HepG2 (cell line): ENCODE measurements around the gene MRPL14. TPM values are rescaled to one million over a fixed set of nuclear protein-coding genes. Genes with fewer than 3 reads are reported as not detected.

Experiments
- ATAC-seq: fragments of 200-7000 bp; cut with Tn5 transposase; 3 replicates; pipeline ENCODE4 v1.9.1; 2020; ENCODE audit warnings: mild to moderate bottlenecking, moderate library complexity
- BruUV-seq: library from RNA; stranded (reverse); fragments of 400-500 nt; replicated peaks from 2 replicates; lab custom pipeline; 2021; lab: Mats Ljungman, UMichigan
- CTCF ChIA-PET: fragments of 300-600 bp; formaldehyde crosslinking; extraction: SDS; loops from one replicate; lab custom pipeline; 2021; ENCODE audit warnings: low total read pairs, inconsistent platforms, low intra/inter-chr PET ratio; lab: Yijun Ruan, JAX
- POLR2A ChIA-PET: fragments of 350-600 bp; sonication (Branson Sonifier 250); formaldehyde crosslinking; loops from one replicate; lab custom pipeline; 2020; ENCODE audit warnings: antibody characterized with exemption, inconsistent platforms; lab: Yijun Ruan, JAX
- DNase-seq: peaks from one replicate; pipeline ENCODE4 v3.0.0-alpha.2; 2015; ENCODE audit warnings: low spot score
- FAIRE-seq: peaks from 3 replicates; lab custom pipeline; 2011; peaks lifted over from hg19 to GRCh38; lab: Jason Lieb, UNC
- H2AFZ ChIP-seq: one replicate; pipeline ENCODE4 v1.6.1; 2011; ENCODE audit warnings: low read length, inconsistent platforms
- H3K27ac ChIP-seq: fragments of 300-600 bp; 3 replicates; pipeline ENCODE4 v1.8.0; 2011; ENCODE audit warnings: mixed run types, mild to moderate bottlenecking, mixed read lengths, low read length, inconsistent platforms; ENCODE audit not compliant: insufficient read depth; ENCODE audit errors: extremely low read length
- H3K27me3 ChIP-seq, 2 experiments: fragments of 200-600 bp in 1 of 2; 2 replicates in 1 of 2; 3 replicates in 1 of 2; pipeline versions ENCODE4 v1.6.0 to v1.8.0; 2011; ENCODE audit warnings: low read length in 2 of 2, mild to moderate bottlenecking in 2 of 2, moderate library complexity in 2 of 2, inconsistent platforms in 1 of 2; ENCODE audit not compliant: insufficient read depth in 2 of 2, control insufficient read depth in 1 of 2
- H3K36me3 ChIP-seq, 2 experiments: fragments of 200-600 bp in 1 of 2; replicated peaks in 1 of 2; 2 replicates in 1 of 2; 3 replicates in 1 of 2; pipeline versions ENCODE4 v1.5.1 to v1.8.0; 2011; ENCODE audit warnings: low read length in 2 of 2, inconsistent platforms in 1 of 2; ENCODE audit not compliant: insufficient read depth in 2 of 2, control insufficient read depth in 1 of 2
- H3K4me1 ChIP-seq: 2 replicates; pipeline ENCODE4 v1.5.1; 2012; ENCODE audit warnings: low read length, inconsistent platforms; ENCODE audit not compliant: insufficient read depth
- H3K4me2 ChIP-seq: 2 replicates; pipeline ENCODE4 v1.6.0; 2011; ENCODE audit warnings: low read depth, low read length, inconsistent platforms
- H3K4me3 ChIP-seq, 3 experiments: fragments of 200-600 bp in 1 of 3; sonication (generic), shearing (Covaris generic) in 1 of 3; replicated peaks in 1 of 3; 2 replicates each; pipeline ENCODE4 v1.5.1; 2011 to 2016; ENCODE audit warnings: low read length in 3 of 3, inconsistent platforms in 2 of 3, low read depth in 2 of 3, mild to moderate bottlenecking in 2 of 3, control low read depth in 1 of 3, mixed read lengths in 1 of 3; ENCODE audit not compliant: insufficient read depth in 1 of 3
- H3K79me2 ChIP-seq: one replicate; pipeline ENCODE4 v1.6.1; 2011; ENCODE audit warnings: low read length, inconsistent platforms; ENCODE audit not compliant: insufficient read depth
- H3K9ac ChIP-seq: 2 replicates; pipeline ENCODE4 v1.6.0; 2011; ENCODE audit warnings: mild to moderate bottlenecking, low read depth, low read length, inconsistent platforms; ENCODE audit not compliant: insufficient read depth
- H3K9me3 ChIP-seq: 2 replicates; pipeline ENCODE4 v1.5.1; 2012; ENCODE audit warnings: mild to moderate bottlenecking, low read length
- H4K20me1 ChIP-seq: 2 replicates; pipeline ENCODE4 v1.6.0; 2011; ENCODE audit warnings: inconsistent platforms, mild to moderate bottlenecking, low read length, moderate library complexity; ENCODE audit not compliant: insufficient read depth
- MEIS1 ChIP-seq: sonication (generic); formaldehyde crosslinking; IDR thresholded peaks from 2 replicates; pipeline ENCODE4 v1.9.0; 2021; ENCODE audit warnings: mild to moderate bottlenecking, missing genetic modification reagents, moderate library complexity, borderline replicate concordance
- PAXIP1 ChIP-seq: sonication (generic); formaldehyde crosslinking; conservative IDR thresholded peaks from 2 replicates; pipeline ENCODE4 v1.4.0; 2020; ENCODE audit warnings: mild to moderate bottlenecking, missing genetic modification reagents, moderate library complexity
- ZNF747 ChIP-seq: sonication (generic); formaldehyde crosslinking; IDR thresholded peaks from 2 replicates; pipeline ENCODE4 v1.8.1; 2023; ENCODE audit warnings: missing genetic modification reagents, mild to moderate bottlenecking, borderline replicate concordance
- ZNF83 ChIP-seq: sonication (generic); formaldehyde crosslinking; IDR thresholded peaks from 2 replicates; pipeline ENCODE4 v1.4.0; 2020; ENCODE audit warnings: missing genetic modification reagents, mild to moderate bottlenecking, borderline replicate concordance
- WGBS: methylation state at CpG from one replicate; pipeline ENCODE4 v1.1.6; 2017; ENCODE audit warnings: low lambda C conversion rate; 5-methylcytosine and 5-hydroxymethylcytosine counted together
- in situ Hi-C: cut with HindIII; loops from 2 replicates; pipeline ENCODE4 v1.10.0; 2017; ENCODE audit warnings: low pct_unique_long_range_greater_than_20kb; ENCODE audit not compliant: extremely low pct_ligation_motif_present
- intact Hi-C: fragments of 100-400 bp; cut with micrococcal nuclease; formaldehyde crosslinking; loops from one replicate; pipeline ENCODE4 v1.10.0; 2022; ENCODE audit not compliant: unreplicated experiment
- polyA plus RNA-seq, 8 experiments: library from polyadenylated mRNA; depleted of rRNA in 3 of 8; stranded (reverse) in 7 of 8; unstranded in 1 of 8; fragments of >200 nt; fragmentation: Illumina TruSeq in 4 of 8; extraction: Trizol in 4 of 8; gene quantifications; 2 replicates each; pipeline versions ENCODE4 v1.2.1 to v1.2.3, GENCODE V29; 2011 to 2016; ENCODE audit warnings: low read depth in 4 of 8, missing spikeins in 1 of 8, mixed read lengths in 1 of 8; ENCODE audit not compliant: insufficient read depth in 1 of 8
- total RNA-seq, 5 experiments: library from RNA; depleted of rRNA; stranded (reverse); fragments of >200 nt; fragmentation: Illumina TruSeq; extraction: Trizol; gene quantifications; 2 replicates each; pipeline ENCODE4 v1.2.3, GENCODE V29; 2016; ENCODE audit warnings: low read depth in 1 of 5

Gene MRPL14
- total and polyA plus RNA-seq, 2 of the 13 experiments (the other 11 are each of a cell fraction or from before 2014, with no cell fraction given): 157 to 178 TPM

GRCh38 chr6:44119704-44120262 lies 7.5 kb downstream of the MRPL14 start:
- H3K36me3 ChIP-seq: peaks cover 7 to 29% of the 10 kb centered on the region in 2 experiments
- ATAC-seq: peak; percentile 17; the same call in 1 of the 3 replicates
- peaks cover 100% of the 10 kb centered on the region for H3K4me1 ChIP-seq
- 0 out of 2 replicates have a peak overlapping the region, but pooled peaks have one; percentile 3 for H3K9ac ChIP-seq
- H4K20me1 ChIP-seq: peaks cover 76% of the 10 kb centered on the region
- ChIA-PET CTCF (interaction anchor here (1.1 kb wide), 1 partner anchor 32 kb away, joined by 3 read pairs; no protein-coding TSS in a partner anchor), POLR2A (no interaction called here)
- no peaks in the 10 kb centered on the region for H3K9me3 ChIP-seq
- H3K4me3 ChIP-seq: no peak overlapping the region
- in situ Hi-C loops (no loop called here), intact Hi-C loops (no loop called here)
- no peak for FAIRE-seq
- H3K79me2 ChIP-seq: peaks cover 99% of the 10 kb centered on the region
- 82% methylated on average over 5 of the region's 5 CpGs for WGBS
- TF ChIP-seq ZNF747 (CRISPR knock-in tag): no peak
- TF ChIP-seq ZNF83 (CRISPR knock-in tag): no peak
- TF ChIP-seq MEIS1 (CRISPR knock-in tag): 0 out of 2 replicates have a peak, but pooled peaks have one; percentile 36
- 0 out of 2 replicates have a peak, but pooled peaks have one; percentile 11 for TF ChIP-seq PAXIP1 (CRISPR knock-in tag)
- no peak for DNase-seq
- BruUV-seq: no TSS peak
- no peaks in the 10 kb centered on the region for H3K27me3 ChIP-seq
- peak overlapping the region; percentile 3; the same call in 1 of the 2 replicates for H3K4me2 ChIP-seq
- peak overlapping the region; percentile 18 for H3K27ac ChIP-seq
- H2AFZ ChIP-seq: no peak overlapping the region
